Suprapubic skin (tissue), 4 donors: Measurements from ENCODE around the gene OPHN1. TPM values are rescaled to one million over a fixed set of nuclear protein-coding genes. Genes with fewer than 3 reads are reported as not detected.

Source experiments
- DNase-seq, 2 donors: peaks; one replicate each; pipeline ENCODE4 v3.0.0-alpha.2; 2019; ENCODE audit warnings: low spot score in 2 of 2
- H3K27ac ChIP-seq: fragments of 200-600 bp; sonication (generic); one replicate; pipeline ENCODE4 v1.5.1; 2019
- H3K27me3 ChIP-seq: fragments of 200-600 bp; sonication (generic); one replicate; pipeline ENCODE4 v1.5.1; 2019
- H3K36me3 ChIP-seq: fragments of 200-600 bp; sonication (generic); one replicate; pipeline ENCODE4 v1.5.1; 2019
- H3K4me1 ChIP-seq: fragments of 200-600 bp; sonication (generic); one replicate; pipeline ENCODE4 v1.5.1; 2019
- H3K4me3 ChIP-seq: fragments of 200-600 bp; sonication (generic); one replicate; pipeline ENCODE4 v1.5.1; 2019; ENCODE audit warnings: mild to moderate bottlenecking
- H3K9me3 ChIP-seq: fragments of 200-600 bp; sonication (generic); one replicate; pipeline ENCODE4 v1.5.1; 2019
- EP300 ChIP-seq: sonication (generic); formaldehyde crosslinking; IDR thresholded peaks from one replicate; pipeline ENCODE4 v1.6.1; 2017; ENCODE audit warnings: antibody characterized with exemption
- POLR2A ChIP-seq, 2 donors: fragments of 450-650 bp; IDR thresholded peaks; one replicate each; pipeline ENCODE4 v1.6.1; 2017; ENCODE audit warnings: antibody characterized with exemption in 2 of 2, mild to moderate bottlenecking in 2 of 2, moderate library complexity in 2 of 2
- POLR2AphosphoS5 ChIP-seq, 3 donors: sonication (generic); formaldehyde crosslinking; IDR thresholded peaks; one replicate each; pipeline ENCODE4 v1.6.1; 2017; ENCODE audit warnings: antibody characterized with exemption in 3 of 3
- WGBS: methylation state at CpG from one replicate; pipeline ENCODE4 v1.1.5; 2018; 5-methylcytosine and 5-hydroxymethylcytosine counted together
- total RNA-seq, 4 donors: library from RNA; depleted of rRNA; stranded (reverse); fragments of >200 nt; gene quantifications; one replicate each; pipeline ENCODE4 v1.1.0, GENCODE V29; 2016
- TF ChIP-seq, protein P1 (sequence below), 2 donors: fragments of 200-600 bp in 1 of 2; fragments of 450-650 bp in 1 of 2; sonication (generic) in 1 of 2; IDR thresholded peaks; one replicate each; pipeline ENCODE4 v1.5.1; 2016 to 2019; ENCODE audit warnings: antibody characterized with exemption in 2 of 2, mild to moderate bottlenecking in 1 of 2, moderate library complexity in 1 of 2

OPHN1 gene
- total RNA-seq, 4 donors from 2014 or later: 4.5 to 16.0 (median 8.4) TPM

DNA sequence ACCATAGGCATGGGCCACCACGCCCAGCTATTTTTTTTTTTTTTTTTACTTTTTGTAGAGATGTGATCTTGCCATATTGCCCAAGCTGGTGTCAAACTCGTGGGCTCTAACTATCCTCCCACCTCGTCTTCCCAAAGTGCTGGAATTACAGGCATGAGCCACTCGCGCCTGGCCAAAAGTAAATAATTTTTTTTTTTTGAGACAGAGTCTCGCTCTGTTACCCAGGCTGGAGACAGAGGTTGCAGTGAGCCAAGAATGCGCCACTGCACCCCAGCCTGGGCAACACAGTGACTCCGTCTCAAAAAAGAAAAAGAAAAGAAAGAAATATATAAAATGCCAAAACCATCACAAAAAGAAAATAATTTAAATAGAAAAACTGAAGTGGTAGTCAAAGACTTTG is 18.4 kb upstream of the OPHN1 start:
- WGBS: 76% methylated on average over 8 of the region's 8 CpGs
- no peak for TF ChIP-seq EP300
- no peak for TF ChIP-seq POLR2AphosphoS5 (IDR thresholded peaks at IDR 0.05)
- TF ChIP-seq, protein P1, sequence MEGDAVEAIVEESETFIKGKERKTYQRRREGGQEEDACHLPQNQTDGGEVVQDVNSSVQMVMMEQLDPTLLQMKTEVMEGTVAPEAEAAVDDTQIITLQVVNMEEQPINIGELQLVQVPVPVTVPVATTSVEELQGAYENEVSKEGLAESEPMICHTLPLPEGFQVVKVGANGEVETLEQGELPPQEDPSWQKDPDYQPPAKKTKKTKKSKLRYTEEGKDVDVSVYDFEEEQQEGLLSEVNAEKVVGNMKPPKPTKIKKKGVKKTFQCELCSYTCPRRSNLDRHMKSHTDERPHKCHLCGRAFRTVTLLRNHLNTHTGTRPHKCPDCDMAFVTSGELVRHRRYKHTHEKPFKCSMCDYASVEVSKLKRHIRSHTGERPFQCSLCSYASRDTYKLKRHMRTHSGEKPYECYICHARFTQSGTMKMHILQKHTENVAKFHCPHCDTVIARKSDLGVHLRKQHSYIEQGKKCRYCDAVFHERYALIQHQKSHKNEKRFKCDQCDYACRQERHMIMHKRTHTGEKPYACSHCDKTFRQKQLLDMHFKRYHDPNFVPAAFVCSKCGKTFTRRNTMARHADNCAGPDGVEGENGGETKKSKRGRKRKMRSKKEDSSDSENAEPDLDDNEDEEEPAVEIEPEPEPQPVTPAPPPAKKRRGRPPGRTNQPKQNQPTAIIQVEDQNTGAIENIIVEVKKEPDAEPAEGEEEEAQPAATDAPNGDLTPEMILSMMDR (IDR thresholded peaks at IDR 0.05): no peak
- no peak for TF ChIP-seq POLR2A (IDR thresholded peaks at IDR 0.05)

DNA sequence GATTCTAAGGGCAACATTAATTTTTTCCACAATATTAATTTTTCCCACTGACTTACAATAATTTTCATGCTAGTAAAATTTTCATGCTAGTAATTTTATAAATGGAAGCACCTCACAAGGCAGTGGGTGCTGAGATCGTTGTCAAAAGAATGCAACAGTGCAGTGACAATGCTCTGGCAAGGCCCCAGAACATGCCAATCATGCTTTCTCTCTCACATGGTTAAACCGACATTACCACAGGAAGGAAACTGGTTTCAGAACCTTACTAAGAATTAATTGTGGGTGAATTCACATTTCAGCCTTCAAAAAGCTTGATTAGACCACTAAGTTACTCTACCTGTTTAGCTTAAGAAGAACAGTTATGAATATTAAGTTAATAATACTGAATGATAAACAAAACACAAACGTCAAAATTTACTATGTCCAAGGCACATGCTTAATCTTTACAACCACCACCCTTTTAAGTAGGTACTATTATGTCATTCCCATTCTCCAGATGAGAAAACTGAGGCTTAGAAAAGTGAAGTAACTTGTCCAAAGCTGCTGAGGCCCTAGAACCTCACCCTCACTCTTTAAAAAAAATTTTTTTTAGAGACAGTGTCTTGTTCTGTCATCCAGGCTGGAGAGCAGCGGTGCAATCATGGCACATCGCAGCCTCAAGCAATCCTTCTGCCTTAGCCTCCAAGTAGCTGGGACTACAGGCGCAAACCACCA is 10.0 kb upstream of the OPHN1 start:
- H3K27ac ChIP-seq: no peak overlapping the region
- no peaks in the 10 kb centered on the region for H3K9me3 ChIP-seq
- no peaks in the 10 kb centered on the region for H3K27me3 ChIP-seq
- 69% methylated on average over 6 of the region's 6 CpGs for WGBS
- H3K36me3 ChIP-seq: no peaks in the 10 kb centered on the region
- peaks cover 6% of the 10 kb centered on the region for H3K4me1 ChIP-seq
- no peak overlapping the region for H3K4me3 ChIP-seq
- TF ChIP-seq POLR2A (IDR thresholded peaks at IDR 0.05): no peak
- TF ChIP-seq POLR2AphosphoS5 (IDR thresholded peaks at IDR 0.05): no peak
- TF ChIP-seq, protein P1 (IDR thresholded peaks at IDR 0.05): no peak
- TF ChIP-seq EP300: no peak
- DNase-seq: no peak

More for the DNA sequence above, 18.4 kb upstream of the OPHN1 start:
- no peaks in the 10 kb centered on the region for H3K9me3 ChIP-seq
- no peak for DNase-seq
- H3K27ac ChIP-seq: no peak overlapping the region
- no peaks in the 10 kb centered on the region for H3K27me3 ChIP-seq
- H3K36me3 ChIP-seq: no peaks in the 10 kb centered on the region
- H3K4me3 ChIP-seq: no peak overlapping the region
- H3K4me1 ChIP-seq: no peaks in the 10 kb centered on the region

DNA sequence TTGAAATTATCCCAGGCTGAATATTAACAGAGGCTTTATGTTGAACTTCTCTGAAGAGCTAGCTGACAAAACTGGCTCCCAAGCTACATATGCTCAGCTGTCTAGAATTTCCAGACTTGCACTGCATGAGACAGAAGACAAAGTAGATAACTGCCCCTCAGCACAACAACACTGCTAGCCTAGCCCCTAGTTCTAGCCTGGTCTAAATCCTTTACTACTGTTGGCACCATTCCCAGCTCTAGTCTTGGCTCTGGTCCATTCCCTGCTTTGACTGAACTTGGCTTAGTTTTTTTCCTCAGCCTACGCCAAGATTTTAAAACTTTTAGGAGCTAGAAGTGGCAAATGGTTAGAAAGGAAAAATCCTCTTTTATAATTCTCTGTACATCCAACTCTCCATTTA is 7.6 kb upstream of the OPHN1 start:
- Histone ChIP-seq H3K27me3 (no peaks in the 10 kb centered on the region), H3K4me3 (no peak overlapping the region), H3K4me1 (peaks cover 6% of the 10 kb centered on the region), H3K9me3 (no peaks in the 10 kb centered on the region), H3K36me3 (no peaks in the 10 kb centered on the region), H3K27ac (no peak overlapping the region)
- WGBS: 12% methylated on average over 1 of the region's 1 CpG
- TF ChIP-seq POLR2AphosphoS5 (IDR thresholded peaks at IDR 0.05) (no peak), EP300 (no peak), POLR2A (IDR thresholded peaks at IDR 0.05) (no peak)
- TF ChIP-seq, protein P1 (IDR thresholded peaks at IDR 0.05): no peak
- DNase-seq: peak in 1 of 2 donors; percentile 69

DNA sequence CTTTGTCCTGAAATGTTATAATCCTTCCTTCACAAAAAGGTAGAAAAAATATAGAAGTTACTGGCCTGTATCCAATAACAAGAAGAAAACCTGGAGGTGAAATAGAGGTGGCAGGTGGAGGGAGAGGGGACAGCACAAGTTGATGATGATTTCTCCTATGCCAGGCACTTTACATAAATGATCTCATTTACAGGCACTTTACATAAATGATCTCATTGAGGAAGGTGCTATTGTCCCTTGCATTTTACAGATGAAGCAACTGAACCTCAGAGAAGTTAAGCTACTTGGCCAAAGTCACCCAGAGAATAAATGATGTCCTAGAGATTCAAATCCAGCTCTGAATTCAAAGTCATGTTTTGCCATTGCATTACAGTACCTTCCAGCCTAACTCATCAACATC is 7.1 kb upstream of the OPHN1 start:
- H3K4me1 ChIP-seq: peaks cover 6% of the 10 kb centered on the region
- no peak overlapping the region for H3K27ac ChIP-seq
- no peaks in the 10 kb centered on the region for H3K36me3 ChIP-seq
- no peaks in the 10 kb centered on the region for H3K9me3 ChIP-seq
- no peak overlapping the region for H3K4me3 ChIP-seq
- DNase-seq: no peak
- TF ChIP-seq POLR2A (IDR thresholded peaks at IDR 0.05) (no peak), EP300 (no peak), POLR2AphosphoS5 (IDR thresholded peaks at IDR 0.05) (no peak)
- TF ChIP-seq, protein P1 (IDR thresholded peaks at IDR 0.05): no peak
- H3K27me3 ChIP-seq: no peaks in the 10 kb centered on the region

DNA sequence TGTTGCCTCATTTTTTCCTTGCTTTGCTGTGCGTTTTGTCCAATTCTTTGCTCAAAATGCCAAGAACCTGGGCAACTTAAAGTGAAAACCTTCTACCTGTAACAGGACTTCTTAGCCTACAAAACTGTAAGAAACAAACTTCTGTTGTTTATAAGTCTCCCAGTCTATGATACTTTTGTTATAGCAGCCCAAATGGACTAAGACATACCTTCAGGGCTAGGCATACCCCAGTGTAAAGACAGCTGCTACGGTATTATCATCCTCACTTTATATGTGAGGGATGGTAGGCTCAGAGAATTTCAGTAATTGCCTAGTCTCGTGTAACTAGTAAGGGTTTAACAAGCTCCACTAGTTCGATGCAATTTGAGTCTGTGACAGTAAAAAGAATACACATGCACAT is 6.0 kb upstream of the OPHN1 start:
- 79% methylated on average over 4 of the region's 4 CpGs for WGBS
- H3K9me3 ChIP-seq: no peaks in the 10 kb centered on the region
- peaks cover 6% of the 10 kb centered on the region for H3K4me1 ChIP-seq
- H3K27me3 ChIP-seq: no peaks in the 10 kb centered on the region
- H3K36me3 ChIP-seq: no peaks in the 10 kb centered on the region
- no peak overlapping the region for H3K27ac ChIP-seq
- H3K4me3 ChIP-seq: no peak overlapping the region
- DNase-seq: no peak
- TF ChIP-seq EP300: no peak
- TF ChIP-seq POLR2A (IDR thresholded peaks at IDR 0.05): no peak
- TF ChIP-seq, protein P1 (IDR thresholded peaks at IDR 0.05): no peak
- no peak for TF ChIP-seq POLR2AphosphoS5 (IDR thresholded peaks at IDR 0.05)
